SHP77 treated with DMSO at 0.1 percent for 48 hours (cell line): ENCODE data around the gene LRPAP1.

Source experiments
- DNase-seq: peaks from one replicate; lab custom pipeline; 2025; lab: John Stamatoyannopoulos, UW

Gene LRPAP1

DNA sequence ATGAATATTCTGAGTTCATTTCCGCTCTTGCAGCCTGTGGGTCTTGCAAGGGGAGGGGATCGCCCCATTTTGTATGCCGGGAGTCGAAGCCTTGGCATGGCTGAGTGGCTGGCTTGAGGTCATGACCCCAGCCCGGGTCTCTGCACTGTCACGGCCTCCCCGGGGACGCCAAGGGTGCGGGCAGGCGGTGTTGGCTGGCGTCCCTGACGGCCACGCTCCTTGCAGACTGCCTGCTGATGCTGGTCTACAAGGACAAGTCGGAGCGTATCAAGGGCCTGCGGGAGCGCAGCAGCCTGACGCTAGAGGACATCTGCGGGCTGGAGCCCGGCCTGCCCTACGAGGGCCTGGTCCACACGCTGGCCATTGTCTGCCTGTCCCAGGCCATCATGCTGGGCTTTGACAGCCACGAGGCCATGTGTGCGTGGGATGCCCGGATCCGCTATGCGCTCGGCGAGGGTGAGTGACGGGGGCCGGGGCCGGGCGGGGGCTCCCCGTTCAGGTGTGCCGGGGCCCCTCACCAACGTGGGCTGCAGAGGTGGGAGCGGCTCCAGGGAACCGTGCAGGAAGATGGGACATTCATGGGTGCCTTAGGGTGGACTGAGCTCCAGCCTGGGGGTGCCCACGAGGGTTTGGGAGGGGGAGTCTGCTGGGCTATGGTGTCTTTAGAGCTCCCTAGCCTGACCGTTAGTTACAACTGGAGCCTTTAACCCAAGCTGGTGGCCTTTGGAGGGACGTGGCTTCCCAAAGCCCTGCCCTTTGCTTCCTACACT, 58.9 kb downstream of the LRPAP1 start:
- no peak for DNase-seq

DNA sequence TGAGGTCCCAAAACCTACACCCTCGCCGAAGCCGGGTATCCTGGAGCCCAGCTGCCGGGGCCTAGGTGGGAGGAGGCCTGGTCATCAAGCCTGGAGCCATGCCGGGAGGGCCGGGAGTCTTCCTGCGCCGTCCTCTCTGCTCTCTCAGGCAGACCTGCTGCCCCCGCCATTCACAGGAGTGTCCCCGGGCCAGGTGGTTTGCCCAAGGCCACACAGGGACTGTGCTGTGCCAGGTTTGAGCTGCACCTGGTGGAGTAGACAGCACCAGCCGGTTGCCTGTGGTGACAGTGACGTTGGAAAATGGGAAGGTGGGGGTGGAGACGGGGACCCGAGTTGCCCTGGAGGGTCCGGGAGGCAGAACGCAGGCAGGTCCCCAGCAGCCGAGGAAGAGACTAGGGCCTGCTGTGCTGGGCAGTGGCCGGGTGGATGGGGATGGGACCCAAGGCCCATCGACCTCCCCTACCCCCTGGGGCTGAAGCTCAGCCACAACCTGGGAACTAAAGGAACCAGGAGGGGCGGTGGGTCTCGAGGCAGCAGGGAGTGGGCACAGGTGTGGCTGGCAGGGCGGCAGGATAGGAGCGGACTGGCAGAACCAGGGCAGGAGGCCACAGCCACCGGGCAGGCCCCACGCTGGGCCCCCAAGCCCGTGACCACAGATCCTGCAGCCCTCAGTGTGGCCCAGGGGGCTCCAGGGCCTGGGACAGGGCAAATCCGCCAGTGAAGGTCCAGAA, 59.6 kb downstream of the LRPAP1 start:
- DNase-seq, result no peak

DNA sequence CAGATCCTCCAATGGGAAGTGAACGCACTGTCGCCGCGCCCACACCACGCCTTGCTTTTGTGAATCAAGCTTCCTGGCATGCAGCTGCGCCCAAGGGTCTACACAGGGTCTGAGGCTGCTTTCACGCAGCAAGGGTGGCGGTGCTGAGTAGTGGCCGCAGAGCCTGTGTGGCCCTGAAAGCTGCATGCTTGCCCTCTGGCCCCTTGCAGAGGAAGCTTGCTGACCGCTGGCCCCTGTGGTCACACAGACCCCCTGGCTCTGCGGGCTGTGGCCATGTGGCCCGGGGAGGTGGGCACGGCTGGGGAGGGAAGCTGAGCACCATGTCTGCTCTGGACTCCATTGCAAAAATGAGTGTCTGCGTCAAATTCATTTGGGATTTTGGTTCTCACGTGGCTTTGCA, 60.3 kb downstream of the LRPAP1 start:
- DNase-seq, result no peak

DNA sequence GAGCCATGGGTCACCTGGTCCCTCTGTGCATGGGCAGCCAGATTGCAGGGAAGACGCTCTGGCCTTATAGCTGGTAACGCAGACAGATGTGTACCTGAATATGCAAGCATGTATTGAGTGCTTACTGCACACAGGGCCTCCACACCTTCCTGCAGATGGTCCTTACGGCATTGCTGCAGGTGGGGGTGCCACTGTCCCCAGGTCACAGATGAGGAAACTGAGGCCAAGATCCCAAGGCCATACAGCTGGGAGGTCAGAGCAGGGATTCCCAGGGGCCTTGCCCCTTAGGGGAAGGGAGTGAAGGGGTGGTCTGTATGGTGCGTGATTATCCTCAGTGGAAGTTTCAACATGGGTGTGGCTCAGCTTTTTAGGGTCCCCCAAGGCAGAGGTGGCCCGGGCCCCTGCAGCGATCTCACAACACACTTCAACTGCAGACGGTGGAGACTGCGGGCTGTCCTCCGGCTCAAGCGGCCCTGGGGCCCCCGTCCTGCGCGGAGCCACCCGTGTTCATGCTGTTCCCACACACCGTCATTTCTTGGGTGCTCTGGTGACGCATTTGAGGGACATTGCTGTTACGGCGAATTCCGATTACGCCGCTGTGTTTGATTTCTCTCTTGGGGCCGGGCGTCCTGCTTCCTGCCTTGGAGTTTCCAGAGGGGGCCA, 61.0 kb downstream of the LRPAP1 start:
- no peak for DNase-seq

DNA sequence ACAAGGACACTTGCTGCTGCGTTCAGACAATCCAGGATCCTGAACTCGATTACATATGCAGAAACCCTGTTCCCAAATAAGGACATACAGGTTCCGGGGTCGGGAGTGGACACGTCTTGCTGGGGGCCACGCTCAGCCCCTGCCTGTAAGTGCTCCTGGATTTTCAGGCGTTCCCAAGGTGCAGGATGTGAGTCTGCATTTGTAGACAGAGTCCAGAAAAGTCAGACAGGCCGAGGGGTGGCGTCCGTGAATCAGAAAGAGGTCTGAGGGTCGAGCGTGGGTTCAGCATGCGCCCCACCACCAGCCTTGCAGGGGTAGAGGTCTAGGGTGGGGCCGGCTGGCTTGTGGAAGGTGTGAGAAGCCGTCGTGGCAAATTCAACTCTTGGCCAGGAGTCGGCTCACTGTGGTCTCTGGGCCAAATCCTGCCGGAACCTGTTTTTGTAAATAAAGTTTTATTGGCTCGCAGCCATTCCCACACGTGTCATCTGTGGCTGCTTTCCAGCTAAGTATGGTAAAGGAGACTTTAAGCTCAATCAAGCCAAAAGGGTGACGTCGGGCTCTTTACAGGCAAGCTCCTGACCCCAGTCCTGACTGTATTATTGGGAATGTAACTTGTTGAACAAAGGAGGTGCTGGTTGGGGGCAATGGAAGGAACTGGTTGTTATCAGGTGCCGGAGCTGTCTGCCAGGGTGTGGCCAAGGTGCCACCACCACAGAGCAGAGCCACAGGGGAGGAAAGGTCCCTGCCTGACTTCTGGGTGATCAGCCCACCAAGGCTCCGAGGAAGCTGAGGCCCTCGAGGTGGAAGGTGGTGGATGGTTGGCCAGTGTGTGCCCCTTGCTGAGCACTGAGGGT, 61.8 kb downstream of the LRPAP1 start:
- DNase-seq, result no peak

DNA sequence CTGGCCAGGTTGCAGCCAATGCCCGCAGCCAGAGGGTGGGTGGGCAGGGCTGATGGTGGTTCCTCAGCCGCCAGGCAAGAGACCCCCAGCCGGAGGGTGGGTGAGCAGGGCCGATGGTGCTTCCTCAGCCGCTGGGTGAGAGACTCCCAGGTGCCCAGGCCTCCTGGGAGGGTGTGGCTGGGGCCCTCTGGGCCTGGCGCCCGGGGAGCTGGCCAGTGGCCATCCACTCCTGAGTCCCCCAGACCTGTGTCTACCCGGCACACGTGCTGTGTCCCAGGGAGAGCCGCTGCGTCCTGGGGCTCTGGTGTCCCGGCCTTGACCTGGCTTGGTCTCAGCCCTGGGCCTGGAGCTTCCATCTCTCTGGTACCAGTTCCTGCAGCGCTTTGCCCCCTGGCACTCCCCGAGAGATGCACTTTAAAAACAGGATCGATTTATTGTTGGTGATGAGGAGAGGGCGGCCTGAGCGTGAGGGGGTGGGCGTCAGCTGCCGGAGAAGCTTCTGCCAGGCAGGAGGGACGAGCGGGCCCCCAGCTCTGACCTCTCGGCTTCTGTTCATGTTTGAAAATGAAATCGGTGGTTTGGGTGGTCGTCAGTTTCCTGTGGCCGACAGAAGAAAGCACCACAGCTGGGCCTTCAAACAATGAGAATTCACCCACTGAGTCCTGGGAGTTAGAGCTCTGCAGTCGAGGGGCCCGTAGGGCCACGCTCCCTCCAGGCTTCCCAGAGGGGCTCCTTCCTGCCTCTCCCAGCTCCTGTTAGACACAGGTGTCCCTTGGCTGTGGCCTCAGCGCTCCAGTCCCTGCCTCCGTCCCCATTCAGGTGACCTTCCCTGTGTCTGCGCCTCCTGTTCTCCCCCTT, 62.6 kb downstream of the LRPAP1 start:
- no peak for DNase-seq

DNA sequence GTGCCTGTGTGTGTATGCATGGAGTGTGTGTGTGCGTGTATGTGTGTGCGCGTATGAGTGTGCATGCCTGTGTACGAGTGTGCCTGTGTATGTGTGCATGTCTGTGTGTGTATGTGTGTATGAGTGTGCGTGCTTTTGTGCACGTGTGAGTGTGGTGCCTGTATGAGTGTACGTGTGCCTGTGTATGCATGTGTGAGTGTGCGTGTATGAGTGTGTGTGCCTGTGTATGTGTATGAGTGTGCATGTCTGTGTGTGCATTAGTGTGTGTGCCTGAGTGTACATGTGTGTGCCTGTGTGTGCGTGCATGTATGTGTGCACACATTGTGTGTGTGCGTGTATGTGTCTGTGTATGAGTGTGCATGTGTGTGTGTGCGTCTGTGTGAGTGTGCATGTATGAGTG, 63.4 kb downstream of the LRPAP1 start:
- DNase-seq, result no peak

DNA sequence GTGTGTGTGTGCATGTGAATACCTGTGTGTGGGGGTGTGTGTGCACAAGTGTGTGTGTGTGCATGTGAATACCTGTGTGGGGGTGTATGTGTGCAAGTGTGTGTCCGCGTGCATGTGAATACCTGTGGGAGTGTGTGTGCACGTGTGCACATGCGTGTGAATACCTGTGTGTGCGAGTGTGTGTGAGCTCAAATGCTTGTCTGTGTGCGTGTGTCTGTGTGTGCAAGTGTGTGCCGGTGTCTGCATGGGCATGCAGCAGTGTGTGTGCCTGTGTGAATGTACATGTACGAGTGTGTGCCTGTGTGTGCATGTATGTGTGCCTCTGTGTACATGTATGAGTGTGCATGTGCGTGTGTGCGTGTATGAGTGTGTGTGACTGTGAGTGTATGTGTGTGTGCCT, 64.1 kb downstream of the LRPAP1 start:
- no peak for DNase-seq

DNA sequence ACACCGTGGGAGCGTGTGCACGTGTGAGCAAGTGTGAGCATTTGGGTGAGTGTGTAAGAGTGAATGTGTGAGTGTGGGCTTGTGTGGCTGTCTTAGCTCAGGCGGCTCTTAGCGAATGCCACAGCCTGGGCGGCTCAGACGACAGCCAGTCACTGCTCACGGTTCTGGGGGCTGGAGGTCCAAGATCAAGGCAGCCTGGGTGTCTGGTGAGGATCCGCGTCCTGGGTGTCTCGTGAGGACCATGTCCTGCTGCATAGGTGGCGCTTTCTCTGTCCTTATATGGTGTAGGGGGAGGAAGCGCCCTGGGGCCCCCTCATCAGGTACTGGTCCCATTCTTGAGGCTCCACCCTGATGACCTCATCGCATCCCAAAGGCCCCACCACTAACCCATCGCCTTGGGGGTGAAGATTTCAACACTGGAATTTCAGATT, 64.6 kb downstream of the LRPAP1 start:
- no peak for DNase-seq

DNA sequence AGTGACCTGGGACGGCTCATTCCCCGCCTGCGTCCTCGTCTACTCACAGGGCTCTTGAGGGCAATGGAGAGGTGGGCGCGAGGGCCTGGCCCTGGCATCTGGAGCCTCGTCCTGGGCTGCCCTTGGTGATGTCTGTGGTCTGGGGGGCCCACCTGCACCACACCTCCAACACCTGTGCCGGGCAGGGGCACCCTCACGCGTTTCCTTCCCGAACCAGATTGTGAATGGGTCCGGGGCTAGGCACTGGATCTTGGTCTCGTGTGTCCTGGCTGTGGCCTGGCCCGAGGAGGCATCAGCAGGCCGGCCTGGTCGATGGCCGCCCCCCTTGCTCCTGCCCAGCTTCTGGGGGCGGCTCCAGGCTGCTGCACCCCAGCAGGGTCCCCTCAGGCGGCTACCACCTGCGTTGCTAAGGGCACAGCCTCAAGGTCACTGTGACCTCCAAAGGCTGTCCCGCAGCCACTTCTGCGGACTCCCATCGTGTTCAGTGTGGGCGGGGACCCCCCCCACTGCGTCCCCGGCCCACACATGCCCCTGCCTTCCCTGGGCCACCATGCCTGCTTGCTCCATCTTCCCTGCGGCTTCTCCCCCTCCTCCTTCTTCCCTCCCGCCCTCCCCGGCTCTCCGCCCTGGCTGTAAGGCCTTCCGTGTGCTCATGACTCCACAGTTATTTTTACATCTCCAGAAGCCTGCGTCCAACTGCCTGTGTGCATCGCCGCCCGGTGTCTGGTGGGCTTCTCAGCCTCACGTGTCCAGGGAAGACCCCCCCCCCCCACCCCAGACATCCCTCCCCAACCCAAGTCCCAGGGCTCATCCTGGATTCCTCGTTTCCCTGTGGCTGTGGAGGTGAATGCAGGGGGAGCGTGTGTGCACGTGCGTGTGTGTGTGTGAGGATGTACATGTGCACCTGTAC, 65.3 kb downstream of the LRPAP1 start:
- no peak for DNase-seq

DNA sequence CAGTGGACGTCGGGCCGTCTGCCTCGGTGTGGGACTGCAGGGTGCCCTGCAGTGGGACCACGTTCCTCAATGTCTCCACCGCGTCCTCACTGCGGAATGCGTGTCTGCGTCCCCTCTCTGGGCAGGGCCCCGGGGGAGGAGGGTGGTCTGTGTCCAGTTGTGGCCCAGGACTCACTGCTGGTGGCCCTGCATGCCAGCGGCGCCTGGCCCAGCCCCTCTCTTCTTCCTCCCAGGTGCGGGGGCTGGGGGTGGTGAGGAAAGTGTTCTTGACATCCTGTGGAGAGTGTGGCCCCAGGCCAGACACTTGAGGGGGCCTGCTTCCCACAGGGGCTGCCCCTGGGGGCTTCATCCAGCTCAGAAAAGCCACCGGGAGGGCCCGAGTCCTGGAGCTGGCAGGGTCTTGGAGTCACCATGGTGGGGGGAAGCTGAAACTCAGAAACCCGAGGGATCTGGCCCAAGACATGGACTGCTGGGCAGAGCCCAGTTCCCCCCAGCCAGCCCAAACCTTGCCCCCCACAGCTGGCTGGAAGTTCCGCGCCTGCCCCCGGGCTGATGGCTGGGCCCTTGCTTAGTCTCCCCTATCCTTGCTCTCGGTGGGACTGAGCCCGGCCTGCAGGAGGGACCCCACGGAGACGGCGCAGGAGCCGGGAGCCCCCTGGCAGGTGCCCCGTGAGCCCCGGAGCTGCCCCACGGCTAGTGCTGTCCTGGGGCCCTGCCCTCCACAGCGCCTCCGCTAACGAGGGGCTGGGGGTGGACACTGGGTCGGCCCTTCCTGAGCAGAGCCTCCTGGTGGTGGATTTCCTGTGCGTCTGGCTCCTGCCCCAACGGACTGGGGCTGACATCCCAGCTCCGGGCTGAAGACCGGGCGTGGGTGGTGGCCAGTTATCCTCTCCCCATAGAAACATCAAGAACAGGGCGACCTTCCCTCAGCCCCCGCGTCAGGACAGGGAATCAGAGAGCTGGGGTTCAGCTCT, 66.2 kb downstream of the LRPAP1 start:
- DNase-seq, result no peak

DNA sequence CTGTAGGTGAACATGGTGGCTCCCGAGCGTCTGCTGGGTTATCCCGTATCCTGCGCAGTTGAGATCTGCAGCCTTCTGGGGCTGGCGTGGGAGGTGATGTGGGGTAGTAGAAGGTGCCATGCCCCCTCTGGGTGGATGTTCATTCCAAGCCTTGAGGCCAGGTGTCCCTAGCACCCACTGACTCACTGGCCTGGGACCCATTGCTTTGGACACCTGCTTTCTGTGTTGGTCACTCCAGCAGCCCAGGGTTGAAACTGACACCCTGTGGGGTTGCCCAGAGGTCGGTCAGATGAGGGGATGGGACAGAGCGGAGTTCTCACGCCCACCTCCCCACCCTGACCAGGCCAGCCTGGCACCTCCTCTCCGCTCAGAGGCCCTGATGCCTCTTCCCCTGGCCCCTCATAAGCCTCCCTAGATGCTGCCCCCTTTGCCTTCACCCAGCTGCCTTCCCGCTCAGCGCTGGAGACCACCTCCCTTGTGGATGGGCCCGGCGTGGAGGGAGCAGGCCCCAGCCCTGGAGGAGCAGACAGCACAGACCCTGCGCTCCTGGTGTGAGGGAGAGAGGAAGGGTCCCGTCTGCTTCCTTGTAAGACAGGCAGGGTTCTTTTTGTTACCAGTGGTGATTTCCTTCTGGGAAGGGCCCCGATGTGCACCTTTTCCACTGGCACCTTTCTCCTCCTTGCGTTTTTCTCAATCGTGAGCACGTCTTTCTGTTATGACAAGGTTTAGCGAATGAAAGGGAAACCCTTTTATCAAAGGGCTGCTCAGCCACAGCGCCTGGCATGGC, 67.1 kb downstream of the LRPAP1 start:
- DNase-seq, result no peak

DNA sequence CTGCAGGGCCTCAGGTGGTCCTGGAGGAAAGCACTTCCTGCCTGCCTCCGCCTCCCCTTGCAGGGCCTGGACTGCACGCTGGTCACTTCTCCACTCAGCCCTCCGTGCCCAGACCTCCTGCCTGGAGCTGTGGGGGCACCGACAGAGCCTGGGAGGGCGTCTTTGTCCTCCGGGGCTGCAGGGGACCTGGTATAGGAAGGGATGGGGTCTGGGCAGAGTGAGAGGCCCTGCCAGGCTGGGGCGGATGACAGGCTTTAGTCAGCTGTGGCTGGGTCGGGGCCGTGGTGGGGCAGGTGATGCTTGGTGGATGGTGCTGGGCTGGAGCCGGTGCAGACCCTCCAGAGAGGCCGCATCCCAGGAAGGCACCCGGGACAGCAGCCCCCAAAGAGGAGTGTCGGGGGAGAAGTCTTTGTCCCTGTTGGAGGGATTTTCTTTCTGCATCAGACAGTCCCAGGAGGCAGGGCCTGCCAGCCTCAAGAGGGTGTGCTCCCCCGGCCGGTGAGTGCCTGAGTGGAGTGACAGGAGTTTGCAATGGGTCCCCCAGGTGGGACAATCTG, 67.8 kb downstream of the LRPAP1 start:
- DNase-seq, result no peak

DNA sequence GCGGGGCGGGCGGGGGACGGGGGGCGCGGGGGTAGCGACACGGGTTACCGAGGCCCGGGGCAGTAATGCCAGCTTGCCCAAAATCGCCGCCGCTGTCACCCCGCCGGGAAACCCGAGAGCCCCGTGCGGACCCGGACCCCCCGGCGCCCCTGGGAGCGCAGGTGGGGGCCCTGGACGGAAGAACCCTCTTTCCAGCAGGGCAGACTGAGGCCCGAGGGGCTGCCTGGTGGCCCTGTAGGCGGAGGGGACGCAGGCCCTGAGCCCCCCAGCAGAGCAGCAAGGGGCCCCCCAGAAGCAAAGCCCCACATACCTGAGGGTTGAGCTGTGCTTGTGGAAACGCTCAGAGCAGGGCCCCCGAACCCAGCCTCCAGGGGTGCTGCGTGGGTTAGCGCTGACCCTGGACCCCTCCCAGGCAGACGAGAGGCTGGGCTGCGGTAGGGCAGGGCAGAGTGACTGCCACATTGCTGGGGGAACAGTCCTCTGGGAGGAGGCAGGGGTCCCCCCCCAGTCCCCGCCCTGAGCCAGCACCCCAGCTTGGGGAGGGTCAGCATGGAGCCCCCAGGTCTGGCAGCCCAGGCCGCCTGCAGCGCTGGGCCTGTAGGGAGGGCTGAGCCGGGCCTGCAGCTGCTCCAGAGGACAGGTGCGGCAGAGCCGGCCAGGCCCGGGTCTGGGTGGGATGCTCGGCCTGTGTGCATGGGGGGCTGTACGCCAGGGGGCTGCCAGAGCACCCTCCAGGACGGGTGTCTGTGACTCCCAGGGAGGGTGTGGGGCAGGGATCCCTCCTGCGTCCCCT, 68.5 kb downstream of the LRPAP1 start:
- DNase-seq, result no peak

DNA sequence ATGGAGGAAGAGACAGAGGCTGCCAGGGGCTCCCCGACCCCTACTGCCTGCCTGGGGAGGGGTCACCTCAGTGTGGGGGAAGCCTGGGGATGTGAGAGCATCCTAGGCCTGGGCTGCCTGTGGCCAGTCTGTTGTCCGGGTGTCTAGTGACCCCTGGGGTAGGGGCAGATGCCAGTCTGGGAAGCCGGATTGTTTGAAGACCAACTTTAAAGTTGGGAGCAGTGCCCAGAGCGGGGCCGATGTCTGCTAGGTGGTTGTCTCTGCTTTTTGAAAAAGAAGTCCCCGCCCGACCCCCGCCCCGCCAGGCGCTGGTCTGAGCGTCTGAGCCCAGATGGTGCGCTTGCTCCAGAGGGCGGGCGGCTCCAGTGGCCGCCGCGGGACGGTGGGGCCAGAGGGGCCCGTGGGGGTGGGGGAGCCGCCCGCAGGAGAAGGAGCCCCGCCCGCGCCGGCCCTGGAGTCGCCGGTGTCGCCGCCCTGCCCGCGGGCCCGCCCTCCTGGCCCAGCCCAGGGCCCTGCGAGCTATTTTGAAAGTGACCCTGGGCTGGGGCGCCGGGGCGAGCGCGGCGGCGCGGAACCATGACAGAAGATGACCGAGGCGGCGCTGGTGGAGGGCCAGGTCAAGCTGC, 69.3 kb downstream of the LRPAP1 start, which contains the start of gene DOK7:
Gene DOK7, plus strand, starts transcription at position 517 of the 626 bp plus-strand sequence. Its CDS starts 70 bp downstream, at position 587.
- no peak for DNase-seq

DNA sequence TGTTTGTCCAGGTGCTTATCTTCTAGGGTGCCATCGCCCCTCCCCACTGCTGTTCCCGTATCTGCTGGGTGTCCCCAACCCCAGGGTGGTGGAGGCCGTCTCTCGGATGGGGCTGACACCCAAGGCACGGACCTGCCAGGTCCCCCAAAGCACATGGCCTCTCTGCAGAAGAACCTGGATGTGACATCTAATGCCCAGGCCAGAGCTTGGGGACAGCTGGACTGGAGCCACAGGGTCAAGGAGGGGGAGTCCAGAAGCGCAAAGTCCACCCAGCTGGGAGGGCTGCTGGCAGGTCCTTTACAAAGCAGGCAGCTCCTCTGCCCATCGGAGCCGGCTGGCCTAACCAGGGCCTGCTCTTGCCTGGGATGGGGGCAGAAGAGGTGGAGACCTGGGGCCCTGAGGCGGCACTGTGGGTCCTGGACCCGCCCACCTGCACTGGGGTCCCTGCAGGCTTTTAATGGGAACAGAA, 69.9 kb downstream of the LRPAP1 start:
- DNase-seq, result no peak
